OCI-M2 (cell line): ENCODE results near the gene ZC3H12C.
"Not testable (repeated sequence)": the region's sequence is repeated elsewhere in the genome, so short reads cannot be mapped to it uniquely, and the experiment has no call there.

ENCODE experiments used
- DNase-seq: peaks from one replicate; lab custom pipeline; 2025; ENCODE audit not compliant: unreplicated experiment; lab: John Stamatoyannopoulos, UW

ZC3H12C gene

GRCh38 chr11:110092515-110093406 is at the start of gene ZC3H12C:
Gene ZC3H12C, plus strand, starts transcription at chr11:110093392. Its CDS starts 20 bp downstream, at chr11:110093412.
- no peak for DNase-seq

DNA sequence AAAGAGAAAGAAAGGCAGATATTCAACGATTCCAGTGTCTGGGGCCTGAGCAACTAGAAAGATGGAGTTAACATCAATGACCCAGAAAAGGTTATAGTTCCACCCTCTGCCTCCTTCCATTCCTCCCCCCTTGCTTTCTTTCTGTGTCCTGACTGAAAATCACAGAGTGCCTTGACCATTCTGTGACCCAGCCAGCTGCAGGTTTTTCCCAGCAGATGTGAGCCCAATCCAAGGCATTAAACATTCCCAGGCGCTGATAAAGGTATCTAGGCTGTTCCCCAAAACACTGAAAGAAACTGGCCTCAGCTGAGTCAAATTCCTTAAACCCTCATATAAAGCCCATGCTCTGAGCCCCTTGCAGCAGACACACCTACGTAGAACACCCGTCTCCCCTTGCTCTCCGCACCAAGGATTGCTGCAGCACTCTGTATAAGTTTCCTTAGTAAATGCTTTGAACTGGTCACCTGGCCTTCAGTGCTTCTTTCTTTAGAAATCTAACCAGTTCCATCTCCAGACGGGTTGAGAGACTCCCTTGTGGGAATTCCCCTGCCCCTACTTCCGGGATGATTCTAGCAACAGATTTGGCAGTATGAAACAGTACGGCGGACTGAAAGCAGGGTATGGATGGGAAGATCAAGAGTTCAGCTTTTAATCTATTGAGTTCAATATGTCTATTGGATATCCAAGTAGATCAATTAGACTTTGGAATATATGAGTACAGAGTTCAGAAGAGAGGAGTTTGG is 48.8 kb upstream of the ZC3H12C start:
- DNase-seq = no peak

GRCh38 chr11:110046775-110047380 is 46.3 kb upstream of the ZC3H12C start:
- DNase-seq = no peak

GRCh38 chr11:110049501-110050200 is 43.5 kb upstream of the ZC3H12C start:
- no peak for DNase-seq

- no peak for DNase-seq
These were observed 43.0 kb upstream of the ZC3H12C start for GRCh38 chr11:110050201-110050506.

DNA sequence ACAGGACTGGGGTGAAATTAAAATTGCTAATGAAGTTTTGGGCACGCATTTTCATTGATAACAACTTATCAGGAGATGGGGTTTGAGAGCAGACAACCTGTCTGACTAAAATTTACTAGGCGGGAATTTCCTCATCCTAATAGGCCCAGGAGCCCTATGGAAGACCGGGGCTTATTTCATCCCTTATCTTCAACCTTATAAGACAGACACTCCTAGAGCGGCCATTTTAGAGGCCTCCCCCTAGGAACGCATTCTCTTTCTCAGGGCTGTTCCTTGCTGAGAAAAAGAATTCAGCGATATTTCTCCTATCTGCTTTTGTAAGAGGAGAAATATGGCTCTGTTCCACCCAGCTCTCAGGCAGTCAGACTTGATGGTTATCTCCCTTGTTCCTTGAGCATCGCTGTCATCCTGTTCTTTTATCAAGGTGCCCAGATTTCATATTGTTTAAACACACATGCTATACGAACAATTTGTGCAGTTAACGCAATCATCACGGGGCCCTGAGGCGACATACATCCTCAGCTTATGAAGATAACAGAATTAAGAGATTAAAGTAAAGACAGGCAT is 39.3 kb upstream of the ZC3H12C start:
- DNase-seq = no peak

DNA sequence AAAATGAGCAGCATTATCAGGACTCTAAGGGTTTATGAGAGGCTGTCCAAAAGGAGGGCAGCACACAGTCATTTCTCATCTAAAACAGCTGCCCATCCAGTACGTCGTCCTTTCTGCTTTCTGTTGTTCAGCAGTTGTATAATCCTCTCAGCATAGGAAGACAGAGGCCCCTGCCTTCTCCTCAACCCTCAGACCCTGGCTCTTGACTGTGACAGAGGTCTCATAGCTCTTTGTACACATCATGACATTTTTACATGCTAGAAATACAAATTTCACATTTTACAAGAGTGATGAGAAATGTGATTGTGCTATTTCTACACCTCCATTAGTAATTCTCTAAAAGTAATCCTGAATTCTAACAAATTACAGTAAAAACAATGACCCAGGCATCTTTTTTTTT is 36.2 kb upstream of the ZC3H12C start:
- no peak for DNase-seq

DNA sequence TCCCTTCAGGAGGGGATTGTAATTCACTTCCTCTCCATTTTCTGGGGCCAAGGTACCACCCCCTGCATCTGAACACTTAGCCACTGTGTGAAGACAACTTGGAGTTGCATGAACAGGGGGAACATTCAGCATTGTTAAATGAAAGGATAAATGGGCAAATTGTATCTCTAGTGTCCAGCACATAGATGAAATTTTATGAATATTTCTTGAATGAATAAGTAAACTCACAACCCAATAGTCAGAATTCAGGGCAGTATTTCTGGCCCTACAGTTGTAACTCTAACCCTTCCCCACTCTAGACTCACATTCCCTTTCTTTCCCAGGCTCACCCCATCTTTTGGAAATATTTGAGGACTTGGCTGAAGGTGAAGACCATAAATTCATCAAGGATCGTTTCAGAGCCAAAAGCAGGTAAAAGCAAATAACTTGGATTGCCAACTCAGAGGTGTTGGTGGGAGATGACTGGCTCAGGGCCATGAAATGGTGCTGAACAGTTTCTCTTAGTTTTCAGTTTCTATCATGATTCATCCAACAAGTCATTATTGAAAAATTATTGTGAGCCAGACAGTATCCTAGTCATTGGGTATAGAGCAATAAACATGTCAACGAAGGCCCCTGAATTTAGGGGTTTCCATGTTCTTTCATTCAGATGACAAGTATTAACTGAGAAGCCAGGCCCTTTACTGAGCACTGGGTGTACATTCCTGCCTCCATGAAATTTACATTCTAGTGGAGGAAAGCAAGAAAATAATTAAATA is 33.3 kb upstream of the ZC3H12C start:
- DNase-seq = no peak

GRCh38 chr11:110061296-110061695 is 31.9 kb upstream of the ZC3H12C start:
- no peak for DNase-seq

DNA sequence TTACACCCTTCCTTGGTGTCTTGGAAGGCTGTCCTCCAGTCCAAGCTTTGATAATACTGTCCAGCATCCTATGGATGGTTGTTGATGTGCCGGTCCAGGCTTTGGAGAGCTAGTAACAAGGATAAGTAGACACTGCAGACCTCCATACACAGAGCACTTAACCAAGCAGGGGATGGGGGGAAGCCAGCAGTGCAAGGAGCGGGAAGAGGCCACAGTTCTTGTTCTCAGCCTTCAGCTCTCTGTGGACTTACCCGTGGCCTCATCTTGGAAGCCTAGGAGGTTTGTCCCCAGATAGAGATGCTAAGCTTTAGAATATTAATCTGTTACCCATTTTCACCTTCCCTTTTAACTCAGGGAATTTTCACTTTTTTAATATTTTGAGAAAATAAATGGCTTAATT is 30.9 kb upstream of the ZC3H12C start:
- no peak for DNase-seq

GRCh38 chr11:110065189-110065588 is 28.0 kb upstream of the ZC3H12C start:
- no peak for DNase-seq

GRCh38 chr11:110068001-110068400 is 25.2 kb upstream of the ZC3H12C start:
- not testable (repeated sequence) for DNase-seq

DNA sequence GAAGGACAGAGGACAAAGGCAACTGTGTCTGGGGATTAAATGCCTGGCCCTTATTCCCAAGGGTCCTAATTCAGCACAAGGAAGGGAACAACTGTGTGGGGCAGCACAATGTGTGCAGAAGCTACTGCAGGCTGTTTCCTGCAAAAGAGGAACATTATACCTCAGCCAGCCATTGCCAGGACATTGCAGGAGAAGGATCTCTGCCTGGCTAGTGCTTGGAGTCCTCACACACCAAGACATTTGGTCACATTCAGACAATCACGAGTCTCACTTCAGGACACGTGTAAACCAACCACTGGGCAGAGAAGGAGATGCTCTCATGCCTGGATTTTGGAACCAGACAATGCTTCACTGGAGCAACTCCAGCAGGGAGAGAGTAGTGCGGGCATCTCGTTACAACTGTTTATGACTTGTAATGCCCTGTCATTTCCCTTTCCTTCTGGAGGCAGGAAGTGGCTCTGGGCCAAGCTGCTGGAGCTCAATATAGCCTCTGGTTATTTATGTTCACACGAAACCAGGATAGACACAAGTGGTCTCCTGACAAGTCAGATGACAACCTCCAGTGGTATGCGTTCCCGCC is 23.9 kb upstream of the ZC3H12C start:
- no peak for DNase-seq

DNA sequence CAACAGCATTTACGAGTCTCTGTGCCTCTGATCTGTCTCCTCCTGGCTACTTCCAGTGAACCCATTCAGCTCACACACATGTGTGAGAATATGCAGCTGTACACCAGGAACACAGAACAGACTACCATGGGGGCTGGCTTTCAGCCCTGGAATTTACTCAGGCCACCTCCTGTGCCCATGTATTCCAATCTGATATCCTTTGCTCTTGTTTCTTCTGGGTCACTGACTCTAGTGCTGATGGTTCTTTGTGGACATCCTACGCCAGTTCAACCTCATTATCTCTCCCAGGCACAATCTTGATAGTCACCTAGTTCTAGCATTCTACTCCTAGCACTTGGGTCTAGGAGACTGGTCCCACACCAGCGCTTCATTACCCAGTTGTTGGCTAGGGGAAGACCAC is 23.0 kb upstream of the ZC3H12C start:
- no peak for DNase-seq

DNA sequence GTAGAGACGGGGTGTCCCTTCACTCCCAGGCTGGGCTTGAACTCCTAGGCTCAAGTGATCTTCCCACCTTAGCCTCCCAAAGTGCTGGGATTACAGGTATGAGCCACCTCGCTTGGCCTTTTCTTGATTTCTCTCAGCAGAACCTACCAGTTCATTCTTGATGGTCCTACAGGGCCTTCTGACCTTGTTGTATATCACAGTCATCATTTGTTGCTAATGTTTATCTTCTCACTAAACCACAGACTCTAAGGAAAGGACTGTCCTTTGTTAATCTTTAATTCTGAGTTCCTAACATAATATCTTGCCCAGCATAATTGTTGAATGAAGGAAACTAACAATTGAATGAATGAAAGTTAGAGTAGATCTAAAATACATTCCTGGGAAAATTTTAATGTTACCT is 22.0 kb upstream of the ZC3H12C start:
- no peak for DNase-seq

GRCh38 chr11:110072930-110073329 is 20.3 kb upstream of the ZC3H12C start:
- no peak for DNase-seq

DNA sequence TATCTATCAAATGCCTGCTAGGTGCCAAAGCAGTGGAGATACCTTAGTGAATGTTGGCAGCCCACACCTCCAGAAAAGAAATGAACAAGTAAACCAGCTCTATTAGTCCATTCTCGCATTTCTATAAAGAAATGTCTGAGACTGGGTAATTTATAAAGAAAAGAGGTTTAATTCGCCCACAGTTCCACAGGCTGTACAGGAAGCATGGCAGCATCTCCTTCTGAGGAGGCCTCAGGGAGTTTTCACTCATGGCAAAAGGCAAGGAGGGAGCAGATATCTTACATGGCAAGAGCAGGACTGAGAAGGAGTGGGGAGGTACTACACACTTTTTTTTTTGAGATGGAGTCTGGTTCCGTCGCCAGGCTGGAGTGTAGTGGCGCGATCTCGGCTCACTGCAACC is 18.7 kb upstream of the ZC3H12C start:
- DNase-seq = no peak

DNA sequence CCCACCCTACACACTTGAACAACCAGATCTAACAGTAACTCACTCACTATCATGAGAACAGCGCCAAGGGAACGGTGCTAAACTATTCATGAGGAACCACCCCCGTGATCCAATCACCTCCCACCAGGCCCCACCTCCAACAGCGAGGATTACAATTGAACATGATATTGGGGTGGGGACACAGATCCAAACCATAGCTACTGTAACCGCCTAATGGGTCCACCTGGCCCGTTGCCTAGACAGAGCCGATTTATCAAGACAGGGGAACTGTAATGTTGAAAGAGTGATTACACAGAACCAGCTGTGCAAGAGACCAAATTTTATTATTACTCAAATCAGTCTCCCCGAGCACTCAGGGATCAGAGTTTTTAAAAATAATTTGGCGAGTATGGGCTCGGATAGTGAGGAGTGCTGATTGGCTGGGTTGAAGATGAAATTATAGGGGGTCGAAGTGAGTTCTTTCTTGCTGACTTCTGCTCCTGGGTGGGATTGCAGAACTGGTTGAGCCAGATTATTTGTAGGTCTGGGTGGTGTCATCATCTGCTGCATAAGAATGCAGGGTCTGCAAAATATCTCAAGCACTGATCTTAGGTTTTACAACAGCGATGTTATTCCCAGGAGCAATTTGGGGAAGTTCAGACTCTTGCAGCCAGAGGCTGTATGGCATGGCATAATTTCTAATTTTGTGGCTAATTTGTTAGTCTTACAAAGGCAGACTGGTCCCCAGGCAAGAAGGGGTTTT is 17.9 kb upstream of the ZC3H12C start:
- no peak for DNase-seq

DNA sequence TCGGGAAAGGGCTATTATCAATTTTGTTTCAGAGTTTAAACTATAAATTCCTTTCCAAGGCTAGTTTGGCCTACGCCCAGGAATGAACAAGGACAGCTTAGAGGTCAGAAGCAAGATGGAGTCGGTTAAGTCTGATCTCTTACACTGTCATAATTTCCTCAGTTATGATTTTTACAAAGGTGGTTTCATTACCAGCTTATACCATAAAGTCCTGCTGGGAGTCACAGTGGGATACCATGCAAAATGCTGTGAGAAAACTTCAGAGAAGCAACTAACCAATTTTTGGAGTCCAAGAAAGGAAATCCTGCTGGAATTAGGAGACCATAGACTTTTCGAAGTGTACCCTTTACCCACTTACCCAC is 17.4 kb upstream of the ZC3H12C start:
- DNase-seq = no peak
